Renal cortical epithelial cell (primary cell): ENCODE results near the gene KCNH6. TPM values are rescaled to one million over a fixed set of nuclear protein-coding genes. Genes with fewer than 3 reads are reported as not detected.

Experiments used
- DNase-seq: peaks from one replicate; pipeline ENCODE4 v3.0.0-alpha.2; 2011; ENCODE audit warnings: low read depth
- total RNA-seq: library from RNA; depleted of rRNA; stranded (reverse); fragments of >200 nt; gene quantifications from 2 replicates; pipeline ENCODE4 v1.2.3, GENCODE V29; 2014

KCNH6 gene
- total RNA-seq, 1 donor from 2014 or later: 0.05 TPM

DNA sequence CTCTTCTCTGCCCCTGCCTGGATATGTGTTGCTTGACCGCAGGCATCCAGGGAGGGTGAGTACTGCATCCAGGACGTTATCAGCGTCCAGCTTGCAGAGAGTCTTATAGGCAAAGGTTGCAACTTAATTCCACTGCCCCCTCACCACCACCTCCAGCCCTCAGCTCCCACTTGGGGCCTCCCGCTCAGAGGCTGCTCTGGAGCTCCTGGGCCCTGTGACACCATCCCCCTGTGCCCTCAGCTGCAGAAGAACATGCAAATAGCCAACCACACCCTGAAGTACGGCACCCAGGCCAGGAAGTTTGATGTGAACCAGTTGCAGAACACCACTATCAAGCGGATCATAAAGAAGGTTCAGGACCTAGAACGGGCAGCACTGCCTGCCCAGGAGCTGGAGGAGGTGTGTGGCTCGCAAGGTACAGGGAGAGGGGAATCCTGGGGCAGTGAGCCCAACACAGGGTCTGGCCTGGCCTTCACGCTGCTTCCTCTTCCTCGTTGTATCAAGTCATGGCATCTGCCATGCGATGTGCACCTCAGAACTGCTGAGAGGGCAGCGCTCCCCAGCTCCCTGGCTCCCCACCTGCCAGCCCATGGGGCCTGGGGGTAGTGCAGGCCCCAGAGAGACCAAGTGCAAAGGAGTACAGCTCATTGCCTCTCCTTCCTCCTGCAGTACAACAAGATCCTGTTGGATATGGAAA, 36.7 kb upstream of the KCNH6 start:
- no peak for DNase-seq

DNA sequence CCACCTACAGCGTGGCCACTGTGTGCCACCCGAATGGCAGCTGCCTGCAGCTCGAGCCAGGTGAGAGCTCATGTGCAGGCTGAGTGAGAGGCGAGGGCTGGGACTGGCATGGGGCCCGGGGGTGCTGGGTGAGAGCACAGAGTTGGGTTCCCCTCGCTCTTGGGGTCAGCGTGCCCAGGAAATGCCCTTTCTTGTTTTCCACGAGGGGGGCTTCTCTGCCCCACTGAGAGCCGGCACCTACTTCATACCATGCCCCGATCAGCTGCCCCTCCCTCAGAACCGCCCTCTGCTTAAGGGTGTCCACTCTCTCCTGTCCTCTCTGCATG, 36.2 kb upstream of the KCNH6 start:
- DNase-seq: no peak

DNA sequence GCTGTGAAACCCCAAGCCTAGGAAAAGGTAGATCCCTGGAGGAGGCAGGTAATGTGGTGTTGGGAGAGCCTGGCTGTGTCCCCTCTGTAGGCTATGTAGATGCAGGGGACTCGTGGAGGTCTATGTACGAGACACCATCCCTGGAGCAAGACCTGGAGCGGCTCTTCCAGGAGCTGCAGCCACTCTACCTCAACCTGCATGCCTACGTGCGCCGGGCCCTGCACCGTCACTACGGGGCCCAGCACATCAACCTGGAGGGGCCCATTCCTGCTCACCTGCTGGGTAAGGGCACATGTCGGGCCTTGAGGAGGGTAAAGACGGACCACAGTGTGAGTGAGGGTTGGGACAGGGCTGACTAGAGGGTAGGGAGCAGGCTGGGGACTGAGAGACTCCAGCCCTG, 34.3 kb upstream of the KCNH6 start:
- DNase-seq: no peak

DNA sequence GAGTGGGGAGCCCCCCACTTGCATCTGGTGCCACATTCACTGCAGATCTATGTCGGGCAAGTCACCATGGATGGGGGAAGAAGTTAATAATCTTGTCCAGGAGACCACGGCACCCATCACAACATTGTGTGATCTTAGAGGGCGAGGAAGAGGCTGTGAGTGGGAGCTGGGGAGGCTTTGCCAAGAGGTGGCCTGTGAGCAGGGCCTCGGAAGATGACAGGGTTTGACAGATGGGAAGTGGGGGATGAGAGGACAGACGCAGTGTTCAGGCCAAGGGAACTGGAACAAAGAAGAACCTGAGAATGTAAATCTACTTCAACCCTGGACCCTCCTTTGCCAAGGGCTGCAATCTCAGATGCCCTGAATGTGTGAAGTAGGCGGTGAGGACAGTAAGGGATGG, 33.9 kb upstream of the KCNH6 start:
- DNase-seq: no peak

DNA sequence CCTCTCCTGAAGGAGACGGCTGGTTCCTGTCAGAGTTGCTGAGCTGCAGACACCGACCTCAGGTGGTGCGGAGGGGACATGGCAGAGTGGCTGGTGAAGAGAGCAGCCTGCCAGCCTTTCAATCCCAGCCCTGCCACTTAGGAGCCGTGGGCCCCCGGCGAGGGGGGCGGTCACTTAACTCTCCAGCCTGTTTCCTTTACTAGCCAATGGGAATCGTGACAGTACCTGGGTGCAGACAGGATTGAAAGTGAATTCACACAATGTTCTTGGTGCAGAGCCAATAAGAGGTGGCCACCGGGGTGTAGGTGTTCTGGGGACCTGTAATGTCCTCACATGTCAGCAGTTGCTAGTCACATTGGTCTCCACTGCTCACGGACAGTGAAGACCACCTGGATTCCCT, 32.8 kb upstream of the KCNH6 start:
- no peak for DNase-seq

GRCh38 chr17:63490858-63491400, 32.2 kb upstream of the KCNH6 start:
- no peak for DNase-seq

DNA sequence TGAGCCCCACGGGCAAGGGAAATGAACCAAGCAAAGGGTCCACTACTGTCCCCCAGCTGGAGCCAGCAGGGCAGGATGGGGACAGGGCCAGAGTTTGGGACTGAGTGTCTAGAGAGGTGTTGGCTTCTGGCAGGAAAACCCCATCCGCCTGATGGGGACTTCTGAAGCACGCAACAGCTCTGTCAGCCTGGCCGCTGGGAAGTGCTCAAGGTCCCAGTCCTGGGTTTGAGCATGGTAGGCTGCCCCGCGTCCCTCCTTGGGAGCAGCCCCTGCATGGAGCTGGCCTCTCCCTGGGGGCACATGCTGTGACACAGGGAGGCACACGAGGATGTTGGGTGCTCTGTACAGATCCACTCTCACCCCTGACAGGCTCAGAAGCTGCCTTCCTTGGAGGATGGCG, 31.7 kb upstream of the KCNH6 start:
- DNase-seq: no peak

DNA sequence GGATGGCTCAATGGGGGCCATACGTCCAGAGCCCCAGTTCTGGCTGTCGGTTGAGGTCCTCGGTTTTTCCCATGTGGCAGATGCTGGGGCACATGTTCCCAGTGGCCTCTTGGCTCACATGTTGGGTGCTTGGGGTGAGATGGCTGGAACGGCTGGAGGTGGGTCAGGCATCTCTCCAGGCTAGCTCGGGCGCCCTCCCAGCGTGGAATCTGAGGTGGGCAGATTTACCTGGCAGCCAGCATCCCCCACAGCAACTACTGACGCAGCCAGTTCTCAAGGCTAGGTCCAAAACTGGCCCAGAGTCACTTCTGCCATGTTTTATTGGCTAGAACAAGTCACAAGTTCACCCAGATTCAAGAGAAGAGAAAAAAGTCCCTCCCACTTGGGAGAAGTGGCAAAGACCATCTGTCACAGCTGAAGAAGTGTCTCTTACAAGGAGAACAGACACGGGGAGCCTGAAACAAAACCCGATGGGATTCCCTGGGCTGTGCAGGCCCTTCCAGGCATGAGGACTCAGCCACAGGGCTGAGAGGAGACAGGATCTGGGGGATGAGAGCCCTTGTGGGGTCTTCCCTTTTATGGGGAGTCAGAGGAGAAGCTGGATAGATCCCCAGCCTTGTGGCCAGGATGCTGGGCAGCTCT, 31.1 kb upstream of the KCNH6 start:
- DNase-seq: no peak

- DNase-seq: no peak
Measured at GRCh38 chr17:63492940-63493339, 30.2 kb upstream of the KCNH6 start.

- no peak for DNase-seq
Measured at GRCh38 chr17:63493411-63493810, 29.7 kb upstream of the KCNH6 start.

GRCh38 chr17:63494300-63494928, 28.7 kb upstream of the KCNH6 start:
- peak; percentile 85 for DNase-seq

DNA sequence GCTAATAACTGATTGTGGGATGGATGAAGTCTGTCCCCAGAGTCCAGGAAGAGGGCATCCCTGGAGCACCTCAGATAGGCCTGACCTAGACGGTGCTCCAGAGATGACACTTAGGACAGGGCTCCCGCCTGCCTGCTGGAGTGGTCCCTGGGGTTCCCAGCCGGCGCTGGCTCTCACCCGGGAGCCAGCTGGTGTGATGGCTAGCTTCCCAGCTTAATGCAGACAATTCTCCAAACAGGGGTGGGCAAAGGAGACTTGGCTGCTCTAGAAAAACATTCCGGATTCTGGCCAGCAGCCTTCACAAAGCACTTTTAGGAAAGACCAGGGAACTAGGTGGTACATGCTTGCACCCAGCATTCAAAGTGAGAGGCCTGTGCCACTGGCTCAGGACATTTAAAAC, 27.7 kb upstream of the KCNH6 start:
- DNase-seq: no peak

DNA sequence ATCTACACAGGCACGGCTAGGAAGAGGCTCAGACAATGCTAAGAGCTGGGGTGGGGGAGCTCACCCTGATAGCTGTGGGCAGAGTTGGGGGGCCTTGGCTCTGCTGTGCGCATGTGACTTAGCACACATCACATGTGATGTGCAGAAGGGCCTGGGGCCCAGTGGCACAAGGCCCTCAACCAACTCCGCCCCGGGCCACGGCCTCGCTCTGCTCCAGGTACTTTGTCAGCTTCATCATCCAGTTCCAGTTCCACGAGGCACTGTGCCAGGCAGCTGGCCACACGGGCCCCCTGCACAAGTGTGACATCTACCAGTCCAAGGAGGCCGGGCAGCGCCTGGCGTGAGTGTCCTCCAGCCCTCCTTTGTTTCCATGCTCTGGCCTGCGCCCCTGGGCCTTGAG, 27.0 kb upstream of the KCNH6 start:
- no peak for DNase-seq

- no peak for DNase-seq
Measured at GRCh38 chr17:63496663-63497400, 26.3 kb upstream of the KCNH6 start.

GRCh38 chr17:63497708-63498483, 25.3 kb upstream of the KCNH6 start:
- peak; percentile 25 for DNase-seq

DNA sequence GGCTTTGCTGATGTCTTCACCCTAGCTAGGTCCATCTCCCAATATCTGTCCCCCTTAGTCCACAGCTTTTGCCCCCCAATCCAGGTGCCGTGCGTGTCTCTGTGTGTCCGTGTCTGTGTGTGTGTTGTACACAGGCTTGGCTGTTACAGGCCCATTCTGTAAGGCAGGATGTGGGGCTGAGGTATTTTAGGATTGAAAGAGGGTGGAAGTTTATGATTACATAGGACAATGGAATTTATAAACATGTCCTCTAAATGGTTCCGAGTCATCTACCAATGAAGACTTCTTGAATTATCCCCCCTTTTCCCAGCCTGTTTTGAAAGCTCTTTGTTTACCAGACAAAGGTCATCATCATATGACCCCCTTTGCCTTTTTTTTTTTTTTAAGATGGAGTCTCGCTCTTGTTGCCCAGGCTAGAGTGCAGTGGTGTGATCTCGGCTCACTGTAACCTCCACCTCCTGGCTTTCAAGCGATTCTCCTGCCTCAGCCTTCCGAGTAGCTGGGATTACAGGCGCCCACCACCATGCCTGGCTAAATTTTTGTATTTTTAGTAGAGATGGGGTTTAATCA, 24.4 kb upstream of the KCNH6 start:
- peak; percentile 16 for DNase-seq

DNA sequence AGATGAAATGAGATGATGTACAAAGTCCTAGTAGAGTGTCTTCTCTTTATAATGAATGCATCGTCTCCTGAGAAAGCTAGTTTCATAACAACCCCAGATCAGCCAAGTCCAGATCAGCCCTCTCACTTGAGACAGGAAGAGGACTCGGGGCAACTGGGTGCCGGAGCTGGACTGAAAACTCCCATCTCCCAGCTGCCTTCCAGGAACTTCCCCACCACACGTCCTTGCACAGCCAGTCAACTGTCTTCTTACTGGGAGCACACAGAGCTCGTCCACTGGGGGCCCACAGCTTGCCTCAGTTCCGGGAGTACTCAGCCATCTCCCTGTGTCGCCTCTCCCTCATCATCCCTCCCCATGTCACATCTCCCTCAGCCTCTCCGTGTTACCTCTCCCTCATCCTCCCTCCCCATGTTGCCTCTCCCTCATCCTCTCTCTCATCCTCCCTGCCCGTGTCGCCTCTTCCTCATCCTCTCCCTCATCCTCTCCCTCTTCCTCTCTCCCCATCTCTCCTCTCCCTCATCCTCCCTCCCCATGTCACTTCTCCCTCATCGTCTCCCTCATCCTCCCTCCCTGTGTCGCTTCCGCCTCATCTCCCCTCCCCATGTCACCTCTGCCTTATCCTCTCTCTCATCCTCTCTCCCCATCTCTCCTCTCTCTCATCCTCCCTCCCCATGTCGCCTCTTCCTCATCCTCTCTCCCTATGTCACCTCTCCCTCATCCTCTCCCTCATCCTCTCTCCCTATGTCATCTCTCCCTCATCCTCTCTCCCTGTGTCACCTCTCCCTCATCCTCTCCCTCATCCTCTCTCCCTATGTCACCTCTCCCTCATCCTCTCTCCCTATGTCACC, 22.4 kb upstream of the KCNH6 start:
- DNase-seq: no peak

GRCh38 chr17:63503341-63503705, 19.8 kb upstream of the KCNH6 start:
- DNase-seq: peak; percentile 15

GRCh38 chr17:63504261-63504660, 18.9 kb upstream of the KCNH6 start:
- DNase-seq: no peak

- no peak for DNase-seq
Measured at GRCh38 chr17:63505341-63505740, 17.8 kb upstream of the KCNH6 start.
